Hematopoietic multipotent progenitor cell treated with erythropoietin and hydrocortisone succinate and interleukin-3 and kit ligand, for 8 days (in vitro differentiated cells): ENCODE measurements around the gene ACAT1.
"Not testable (repeated sequence)": the region's sequence is repeated elsewhere in the genome, so short reads cannot be mapped to it uniquely, and the experiment has no call there.

Experiments used
- DNase-seq: peaks from one replicate; pipeline ENCODE4 v3.0.0-alpha.2; 2015

Gene ACAT1

GRCh38 chr11:108121274-108122155, at the start of gene ACAT1:
TSS of gene ACAT1 (plus strand) at chr11:108121567. CDS start at chr11:108121607, 40 bp downstream.
- peak; percentile 94 for DNase-seq

GRCh38 chr11:108084811-108085210, 36.6 kb upstream of the ACAT1 start:
- no peak for DNase-seq

GRCh38 chr11:108085672-108086071, 35.7 kb upstream of the ACAT1 start:
- DNase-seq = no peak

- no peak for DNase-seq
These were observed 29.2 kb upstream of the ACAT1 start for GRCh38 chr11:108092134-108092533.

- peak; percentile 21 for DNase-seq
These were observed 28.1 kb upstream of the ACAT1 start for GRCh38 chr11:108093128-108093904.

- DNase-seq = no peak
These were observed 24.2 kb upstream of the ACAT1 start for GRCh38 chr11:108097179-108097578.

- no peak for DNase-seq
These were observed 20.1 kb upstream of the ACAT1 start for GRCh38 chr11:108101090-108101775.

GRCh38 chr11:108111126-108111525, 10.2 kb upstream of the ACAT1 start:
- no peak for DNase-seq

GRCh38 chr11:108112057-108112456, 9.3 kb upstream of the ACAT1 start:
- no peak for DNase-seq

- peak; percentile 88 for DNase-seq
These were observed 5.7 kb upstream of the ACAT1 start for GRCh38 chr11:108115500-108116140.

- peak; percentile 87 for DNase-seq
These were observed 3.5 kb upstream of the ACAT1 start for GRCh38 chr11:108117746-108118371.

GRCh38 chr11:108120936-108121273, 462 bp upstream of the ACAT1 start:
- not testable (repeated sequence) for DNase-seq

GRCh38 chr11:108122166-108122628, 830 bp downstream of the ACAT1 start:
- DNase-seq = peak; percentile 33

GRCh38 chr11:108125096-108125495, 3.7 kb downstream of the ACAT1 start:
- DNase-seq = peak; percentile 76

GRCh38 chr11:108128772-108129171, 7.4 kb downstream of the ACAT1 start:
- DNase-seq = no peak

- no peak for DNase-seq
These were observed 10.6 kb downstream of the ACAT1 start for GRCh38 chr11:108131993-108132392.

- DNase-seq = not testable (repeated sequence)
These were observed 11.7 kb downstream of the ACAT1 start for GRCh38 chr11:108132993-108133538.

- DNase-seq = peak; percentile 49
These were observed 14.6 kb downstream of the ACAT1 start for GRCh38 chr11:108135845-108136544.

GRCh38 chr11:108137212-108137611, 15.8 kb downstream of the ACAT1 start:
- DNase-seq = no peak

- no peak for DNase-seq
These were observed 20.9 kb downstream of the ACAT1 start for GRCh38 chr11:108142304-108142703.

- no peak for DNase-seq
These were observed 23.2 kb downstream of the ACAT1 start for GRCh38 chr11:108144615-108145014.
